ENCODE data around the gene ADARB2. TPM values are rescaled to one million over a fixed set of nuclear protein-coding genes. Genes with fewer than 3 reads are reported as not detected.

The ADARB2 gene
- total and polyA plus RNA-seq, 7 experiments from 2014 or later, result 0.05 to 13.6 (median 6.3) TPM; not detected in 3

- H3K4me3 Mint-ChIP-seq, result no peak overlapping the region
- POLR2A ChIA-PET, result no interaction called here
- H3K4me3 ChIP-seq (ENCODE audit: low read length), result no peak overlapping the region
- no peak for DNase-seq
- H3K36me3 ChIP-seq (ENCODE audit: control insufficient read depth in 2 of 3, insufficient read depth in 3 of 3, low read length in 3 of 3), result no peaks in the 10 kb centered on the region
- peaks cover 0 to 5% (median 0%) of the 10 kb centered on the region in 11 donors for H3K9me3 Mint-ChIP-seq
- H3K27ac Mint-ChIP-seq, result no peak overlapping the region
- no peaks in the 10 kb centered on the region for H3K4me1 Mint-ChIP-seq
- no peaks in the 10 kb centered on the region for H3K9me3 ChIP-seq (ENCODE audit: control insufficient read depth in 2 of 3, low read length in 3 of 3)
- H3K4me1 ChIP-seq (ENCODE audit: control insufficient read depth in 2 of 2, insufficient read depth in 2 of 2, low read length in 2 of 2), result no peaks in the 10 kb centered on the region
- no peaks in the 10 kb centered on the region for H3K27me3 ChIP-seq (ENCODE audit: control insufficient read depth in 2 of 2, insufficient read depth in 2 of 2, low read length in 2 of 2)
- CTCF ChIA-PET, result no interaction called here
- H3K36me3 Mint-ChIP-seq, result no peaks in the 10 kb centered on the region
- ATAC-seq, result no peak
- no peak overlapping the region for H3K27ac ChIP-seq (ENCODE audit: low read depth, low read length)
- intact Hi-C loops (cut with micrococcal nuclease), result no loop called here
- H3K27me3 Mint-ChIP-seq, result peaks cover 0 to 40% (median 13%) of the 10 kb centered on the region in 5 donors
Observed at GRCh38 chr10:1573334-1573969, 163.9 kb downstream of the ADARB2 start.

- Mint-ChIP-seq H3K27ac (no peak overlapping the region), H3K9me3 (peaks cover 0 to 5% (median 0%) of the 10 kb centered on the region in 11 donors), H3K4me1 (no peaks in the 10 kb centered on the region), H3K27me3 (peaks cover 0 to 44% (median 13%) of the 10 kb centered on the region in 5 donors), H3K4me3 (no peak overlapping the region), H3K36me3 (no peaks in the 10 kb centered on the region)
- DNase-seq, result no peak
- Histone ChIP-seq H3K36me3 (ENCODE audit: control insufficient read depth in 2 of 3, insufficient read depth in 3 of 3, low read length in 3 of 3) (no peaks in the 10 kb centered on the region), H3K27me3 (ENCODE audit: control insufficient read depth in 2 of 2, insufficient read depth in 2 of 2, low read length in 2 of 2) (no peaks in the 10 kb centered on the region), H3K27ac (ENCODE audit: low read depth, low read length) (no peak overlapping the region), H3K4me1 (ENCODE audit: control insufficient read depth in 2 of 2, insufficient read depth in 2 of 2, low read length in 2 of 2) (no peaks in the 10 kb centered on the region), H3K9me3 (ENCODE audit: control insufficient read depth in 2 of 3, low read length in 3 of 3) (no peaks in the 10 kb centered on the region), H3K4me3 (ENCODE audit: low read length) (no peak overlapping the region)
- no peak for ATAC-seq
- POLR2A ChIA-PET, result no interaction called here
- CTCF ChIA-PET, result no interaction called here
- intact Hi-C loops (cut with micrococcal nuclease), result no loop called here
Observed at GRCh38 chr10:1572519-1573333, 164.6 kb downstream of the ADARB2 start.

- no peak for ATAC-seq
- DNase-seq, result no peak
- intact Hi-C loops (cut with micrococcal nuclease), result no loop called here
- Histone ChIP-seq H3K27ac (ENCODE audit: low read depth, low read length) (no peak overlapping the region), H3K4me3 (ENCODE audit: low read length) (no peak overlapping the region), H3K9me3 (ENCODE audit: control insufficient read depth in 2 of 3, low read length in 3 of 3) (no peaks in the 10 kb centered on the region), H3K27me3 (ENCODE audit: control insufficient read depth in 2 of 2, insufficient read depth in 2 of 2, low read length in 2 of 2) (no peaks in the 10 kb centered on the region), H3K4me1 (ENCODE audit: control insufficient read depth in 2 of 2, insufficient read depth in 2 of 2, low read length in 2 of 2) (no peaks in the 10 kb centered on the region), H3K36me3 (ENCODE audit: control insufficient read depth in 2 of 3, insufficient read depth in 3 of 3, low read length in 3 of 3) (no peaks in the 10 kb centered on the region)
- ChIA-PET CTCF (no interaction called here), POLR2A (no interaction called here)
- H3K4me3 Mint-ChIP-seq, result no peak overlapping the region
- peaks cover 0 to 48% (median 14%) of the 10 kb centered on the region in 5 donors for H3K27me3 Mint-ChIP-seq
- no peaks in the 10 kb centered on the region for H3K36me3 Mint-ChIP-seq
- peaks cover 0 to 5% (median 0%) of the 10 kb centered on the region in 11 donors for H3K9me3 Mint-ChIP-seq
- H3K27ac Mint-ChIP-seq, result peak overlapping the region in 1 of 9 donors; percentile 4
- no peaks in the 10 kb centered on the region for H3K4me1 Mint-ChIP-seq
Observed at GRCh38 chr10:1571587-1572237, 165.6 kb downstream of the ADARB2 start.

- Mint-ChIP-seq H3K9me3 (peaks cover 0 to 5% (median 0%) of the 10 kb centered on the region in 11 donors), H3K36me3 (no peaks in the 10 kb centered on the region), H3K27ac (no peak overlapping the region), H3K4me1 (no peaks in the 10 kb centered on the region), H3K4me3 (no peak overlapping the region), H3K27me3 (peaks cover 0 to 53% (median 20%) of the 10 kb centered on the region in 5 donors)
- ATAC-seq (no peak), DNase-seq (no peak)
- Histone ChIP-seq H3K36me3 (ENCODE audit: control insufficient read depth in 2 of 3, insufficient read depth in 3 of 3, low read length in 3 of 3) (no peaks in the 10 kb centered on the region), H3K4me1 (ENCODE audit: control insufficient read depth in 2 of 2, insufficient read depth in 2 of 2, low read length in 2 of 2) (no peaks in the 10 kb centered on the region), H3K9me3 (ENCODE audit: control insufficient read depth in 2 of 3, low read length in 3 of 3) (no peaks in the 10 kb centered on the region), H3K27ac (ENCODE audit: low read depth, low read length) (no peak overlapping the region), H3K27me3 (ENCODE audit: control insufficient read depth in 2 of 2, insufficient read depth in 2 of 2, low read length in 2 of 2) (no peaks in the 10 kb centered on the region), H3K4me3 (ENCODE audit: low read length) (no peak overlapping the region)
- POLR2A ChIA-PET, result no interaction called here
- CTCF ChIA-PET, result no interaction called here
- intact Hi-C loops (cut with micrococcal nuclease), result no loop called here
Observed at GRCh38 chr10:1570416-1571051, 166.8 kb downstream of the ADARB2 start.

GRCh38 chr10:1569208-1569607, 168.1 kb downstream of the ADARB2 start:
- Mint-ChIP-seq H3K27me3 (peaks cover 0 to 49% (median 22%) of the 10 kb centered on the region in 5 donors), H3K4me1 (no peaks in the 10 kb centered on the region), H3K4me3 (no peak overlapping the region), H3K27ac (no peak overlapping the region), H3K36me3 (no peaks in the 10 kb centered on the region), H3K9me3 (peaks cover 0 to 5% (median 0%) of the 10 kb centered on the region in 11 donors)
- intact Hi-C loops (cut with micrococcal nuclease), result no loop called here
- POLR2A ChIA-PET, result no interaction called here
- no peaks in the 10 kb centered on the region for H3K4me1 ChIP-seq (ENCODE audit: control insufficient read depth in 2 of 2, insufficient read depth in 2 of 2, low read length in 2 of 2)
- ATAC-seq, result no peak
- H3K36me3 ChIP-seq (ENCODE audit: control insufficient read depth in 2 of 3, insufficient read depth in 3 of 3, low read length in 3 of 3), result no peaks in the 10 kb centered on the region
- no peak overlapping the region for H3K27ac ChIP-seq (ENCODE audit: low read depth, low read length)
- no peak overlapping the region for H3K4me3 ChIP-seq (ENCODE audit: low read length)
- CTCF ChIA-PET, result no interaction called here
- H3K9me3 ChIP-seq (ENCODE audit: control insufficient read depth in 2 of 3, low read length in 3 of 3), result no peaks in the 10 kb centered on the region
- no peaks in the 10 kb centered on the region for H3K27me3 ChIP-seq (ENCODE audit: control insufficient read depth in 2 of 2, insufficient read depth in 2 of 2, low read length in 2 of 2)
- DNase-seq, result no peak

- Histone ChIP-seq H3K36me3 (ENCODE audit: control insufficient read depth in 2 of 3, insufficient read depth in 3 of 3, low read length in 3 of 3) (no peaks in the 10 kb centered on the region), H3K4me1 (ENCODE audit: control insufficient read depth in 2 of 2, insufficient read depth in 2 of 2, low read length in 2 of 2) (no peaks in the 10 kb centered on the region), H3K27ac (ENCODE audit: low read depth, low read length) (no peak overlapping the region), H3K4me3 (ENCODE audit: low read length) (no peak overlapping the region), H3K9me3 (ENCODE audit: control insufficient read depth in 2 of 3, low read length in 3 of 3) (no peaks in the 10 kb centered on the region), H3K27me3 (ENCODE audit: control insufficient read depth in 2 of 2, insufficient read depth in 2 of 2, low read length in 2 of 2) (no peaks in the 10 kb centered on the region)
- POLR2A ChIA-PET, result no interaction called here
- DNase-seq, result no peak
- Mint-ChIP-seq H3K4me3 (no peak overlapping the region), H3K4me1 (no peaks in the 10 kb centered on the region), H3K9me3 (peaks cover 0 to 5% (median 0%) of the 10 kb centered on the region in 11 donors), H3K27me3 (peaks cover 0 to 43% (median 22%) of the 10 kb centered on the region in 5 donors), H3K27ac (no peak overlapping the region), H3K36me3 (no peaks in the 10 kb centered on the region)
- CTCF ChIA-PET, result no interaction called here
- intact Hi-C loops (cut with micrococcal nuclease), result no loop called here
- no peak for ATAC-seq
Observed at GRCh38 chr10:1567742-1568495, 169.4 kb downstream of the ADARB2 start.

Data from naive thymus-derived CD4-positive, alpha-beta T cell (primary cell).